ENCODE data around the gene TCP11L1.
"Not testable (repeated sequence)": the region's sequence is repeated elsewhere in the genome, so short reads cannot be mapped to it uniquely, and the experiment has no call there.

The TCP11L1 gene

GRCh38 chr11:33086017-33086416, 46.6 kb downstream of the TCP11L1 start:
- Histone ChIP-seq H3K36me3 (ENCODE audit: insufficient read depth, low read depth, low read length) (peaks cover 80% of the 10 kb centered on the region), H3K4me3 (ENCODE audit: low read length) (no peak overlapping the region), H3K27ac (ENCODE audit: low read length) (no peak overlapping the region)

GRCh38 chr11:33089776-33090175, 50.4 kb downstream of the TCP11L1 start:
- H3K9ac ChIP-seq (ENCODE audit: low read depth, low read length): no peak overlapping the region
- H3K36me3 ChIP-seq (ENCODE audit: insufficient read depth, low read depth, low read length): peaks cover 58% of the 10 kb centered on the region
- H3K4me1 ChIP-seq (ENCODE audit: insufficient read depth, low read length): no peaks in the 10 kb centered on the region
- no peak overlapping the region for H3K4me3 ChIP-seq (ENCODE audit: low read length)
- no peak overlapping the region for H3K27ac ChIP-seq (ENCODE audit: low read length)
- no peaks in the 10 kb centered on the region for H3K27me3 ChIP-seq (ENCODE audit: insufficient read depth, low read length)
- H3K9me3 ChIP-seq (ENCODE audit: insufficient read depth, low read depth, low read length): no peaks in the 10 kb centered on the region

More at GRCh38 chr11:33086017-33086416, 46.6 kb downstream of the TCP11L1 start:
- no peaks in the 10 kb centered on the region for H3K27me3 ChIP-seq (ENCODE audit: insufficient read depth, low read length)
- no peaks in the 10 kb centered on the region for H3K4me1 ChIP-seq (ENCODE audit: insufficient read depth, low read length)
- no peak overlapping the region for H3K9ac ChIP-seq (ENCODE audit: low read depth, low read length)
- H3K9me3 ChIP-seq (ENCODE audit: insufficient read depth, low read depth, low read length): no peaks in the 10 kb centered on the region

GRCh38 chr11:33094157-33094556, 54.8 kb downstream of the TCP11L1 start:
- H3K27ac ChIP-seq (ENCODE audit: low read length): no peak overlapping the region
- no peaks in the 10 kb centered on the region for H3K27me3 ChIP-seq (ENCODE audit: insufficient read depth, low read length)
- peaks cover 60% of the 10 kb centered on the region for H3K36me3 ChIP-seq (ENCODE audit: insufficient read depth, low read depth, low read length)
- no peaks in the 10 kb centered on the region for H3K9me3 ChIP-seq (ENCODE audit: insufficient read depth, low read depth, low read length)
- H3K4me1 ChIP-seq (ENCODE audit: insufficient read depth, low read length): no peaks in the 10 kb centered on the region
- H3K9ac ChIP-seq (ENCODE audit: low read depth, low read length): no peak overlapping the region
- no peak overlapping the region for H3K4me3 ChIP-seq (ENCODE audit: low read length)

- Histone ChIP-seq H3K4me1 (ENCODE audit: insufficient read depth, low read length) (no peaks in the 10 kb centered on the region), H3K9me3 (ENCODE audit: insufficient read depth, low read depth, low read length) (no peaks in the 10 kb centered on the region), H3K27me3 (ENCODE audit: insufficient read depth, low read length) (no peaks in the 10 kb centered on the region), H3K9ac (ENCODE audit: low read depth, low read length) (no peak overlapping the region), H3K36me3 (ENCODE audit: insufficient read depth, low read depth, low read length) (peaks cover 70% of the 10 kb centered on the region), H3K27ac (ENCODE audit: low read length) (no peak overlapping the region), H3K4me3 (ENCODE audit: low read length) (no peak overlapping the region)
Observed at GRCh38 chr11:33103836-33104235, 64.5 kb downstream of the TCP11L1 start.

GRCh38 chr11:33109294-33109895, 70.0 kb downstream of the TCP11L1 start:
- no peak overlapping the region for H3K4me3 ChIP-seq (ENCODE audit: low read length)
- no peak overlapping the region for H3K27ac ChIP-seq (ENCODE audit: low read length)
- H3K27me3 ChIP-seq (ENCODE audit: insufficient read depth, low read length): no peaks in the 10 kb centered on the region
- no peak overlapping the region for H3K9ac ChIP-seq (ENCODE audit: low read depth, low read length)
- no peaks in the 10 kb centered on the region for H3K9me3 ChIP-seq (ENCODE audit: insufficient read depth, low read depth, low read length)
- H3K4me1 ChIP-seq (ENCODE audit: insufficient read depth, low read length): no peaks in the 10 kb centered on the region
- H3K36me3 ChIP-seq (ENCODE audit: insufficient read depth, low read depth, low read length): peaks cover 24% of the 10 kb centered on the region

GRCh38 chr11:33110083-33110482, 70.7 kb downstream of the TCP11L1 start:
- H3K4me3 ChIP-seq (ENCODE audit: low read length): no peak overlapping the region
- no peaks in the 10 kb centered on the region for H3K9me3 ChIP-seq (ENCODE audit: insufficient read depth, low read depth, low read length)
- no peaks in the 10 kb centered on the region for H3K4me1 ChIP-seq (ENCODE audit: insufficient read depth, low read length)
- H3K27ac ChIP-seq (ENCODE audit: low read length): no peak overlapping the region
- H3K27me3 ChIP-seq (ENCODE audit: insufficient read depth, low read length): no peaks in the 10 kb centered on the region
- H3K9ac ChIP-seq (ENCODE audit: low read depth, low read length): no peak overlapping the region
- H3K36me3 ChIP-seq (ENCODE audit: insufficient read depth, low read depth, low read length): peaks cover 17% of the 10 kb centered on the region

GRCh38 chr11:33116535-33116934, 77.2 kb downstream of the TCP11L1 start:
- Histone ChIP-seq H3K36me3 (ENCODE audit: insufficient read depth, low read depth, low read length) (no peaks in the 10 kb centered on the region), H3K9me3 (ENCODE audit: insufficient read depth, low read depth, low read length) (no peaks in the 10 kb centered on the region), H3K4me3 (ENCODE audit: low read length) (no peak overlapping the region), H3K4me1 (ENCODE audit: insufficient read depth, low read length) (peaks cover 8% of the 10 kb centered on the region; the same call in 1 of the 2 replicates), H3K9ac (ENCODE audit: low read depth, low read length) (no peak overlapping the region), H3K27me3 (ENCODE audit: insufficient read depth, low read length) (no peaks in the 10 kb centered on the region), H3K27ac (ENCODE audit: low read length) (no peak overlapping the region)

GRCh38 chr11:33122696-33123095, 83.3 kb downstream of the TCP11L1 start:
- not testable (repeated sequence) for H3K9me3 ChIP-seq (ENCODE audit: insufficient read depth, low read depth, low read length); H3K9ac ChIP-seq (ENCODE audit: low read depth, low read length); H3K36me3 ChIP-seq (ENCODE audit: insufficient read depth, low read depth, low read length); H3K27me3 ChIP-seq (ENCODE audit: insufficient read depth, low read length); H3K27ac ChIP-seq (ENCODE audit: low read length)
- Histone ChIP-seq H3K4me1 (ENCODE audit: insufficient read depth, low read length) (peaks cover 21% of the 10 kb centered on the region; the same call in 1 of the 2 replicates), H3K4me3 (ENCODE audit: low read length) (0 out of 2 replicates have a peak overlapping the region, but pooled peaks have one; percentile 34)
